Measurements from ENCODE around the gene MTREX.

The MTREX gene

GRCh38 chr5:55350754-55351153 is 43.0 kb downstream of the MTREX start:
- no peak for DNase-seq (ENCODE audit: extremely low read depth, low read depth)
- no peak overlapping the region for H3K4me3 ChIP-seq (replicated peaks; ENCODE audit: low read depth, low read length)
- TF ChIP-seq CTCF (IDR thresholded peaks at IDR 0.05; ENCODE audit: low read depth, low read length, missing control alignments) = no peak

- no peak overlapping the region for H3K4me3 ChIP-seq (replicated peaks; ENCODE audit: low read depth, low read length)
- no peak for TF ChIP-seq CTCF (IDR thresholded peaks at IDR 0.05; ENCODE audit: low read depth, low read length, missing control alignments)
- no peak for DNase-seq (ENCODE audit: extremely low read depth, low read depth)
These were observed 49.1 kb downstream of the MTREX start for GRCh38 chr5:55356896-55357295.

GRCh38 chr5:55360190-55360589 is 52.4 kb downstream of the MTREX start:
- no peak for TF ChIP-seq CTCF (IDR thresholded peaks at IDR 0.05; ENCODE audit: low read depth, low read length, missing control alignments)
- H3K4me3 ChIP-seq (replicated peaks; ENCODE audit: low read depth, low read length) = no peak overlapping the region
- DNase-seq (ENCODE audit: extremely low read depth, low read depth) = no peak

- no peak overlapping the region for H3K4me3 ChIP-seq (replicated peaks; ENCODE audit: low read depth, low read length)
- TF ChIP-seq CTCF (IDR thresholded peaks at IDR 0.05; ENCODE audit: low read depth, low read length, missing control alignments) = no peak
- no peak for DNase-seq (ENCODE audit: extremely low read depth, low read depth)
These were observed 56.1 kb downstream of the MTREX start for GRCh38 chr5:55363856-55364255.

- DNase-seq (ENCODE audit: extremely low read depth, low read depth) = no peak
- H3K4me3 ChIP-seq (replicated peaks; ENCODE audit: low read depth, low read length) = no peak overlapping the region
- TF ChIP-seq CTCF (IDR thresholded peaks at IDR 0.05; ENCODE audit: low read depth, low read length, missing control alignments) = no peak
These were observed 56.8 kb downstream of the MTREX start for GRCh38 chr5:55364537-55365055.

- H3K4me3 ChIP-seq (replicated peaks; ENCODE audit: low read depth, low read length) = no peak overlapping the region
- DNase-seq (ENCODE audit: extremely low read depth, low read depth) = no peak
- TF ChIP-seq CTCF (IDR thresholded peaks at IDR 0.05; ENCODE audit: low read depth, low read length, missing control alignments) = no peak
These were observed 62.6 kb downstream of the MTREX start for GRCh38 chr5:55370291-55370925.

GRCh38 chr5:55371145-55371544 is 63.4 kb downstream of the MTREX start:
- no peak for DNase-seq (ENCODE audit: extremely low read depth, low read depth)
- TF ChIP-seq CTCF (IDR thresholded peaks at IDR 0.05; ENCODE audit: low read depth, low read length, missing control alignments) = no peak
- H3K4me3 ChIP-seq (replicated peaks; ENCODE audit: low read depth, low read length) = no peak overlapping the region
